NOMO-1 treated with DMSO at 0.1 percent for 48 hours (cell line): ENCODE results near the gene TRPM3.
"Not testable (repeated sequence)": the region's sequence is repeated elsewhere in the genome, so short reads cannot be mapped to it uniquely, and the experiment has no call there.

Experiments used
- DNase-seq: peaks from one replicate; lab custom pipeline; 2025; ENCODE audit not compliant: unreplicated experiment; lab: John Stamatoyannopoulos, UW

The TRPM3 gene

DNA sequence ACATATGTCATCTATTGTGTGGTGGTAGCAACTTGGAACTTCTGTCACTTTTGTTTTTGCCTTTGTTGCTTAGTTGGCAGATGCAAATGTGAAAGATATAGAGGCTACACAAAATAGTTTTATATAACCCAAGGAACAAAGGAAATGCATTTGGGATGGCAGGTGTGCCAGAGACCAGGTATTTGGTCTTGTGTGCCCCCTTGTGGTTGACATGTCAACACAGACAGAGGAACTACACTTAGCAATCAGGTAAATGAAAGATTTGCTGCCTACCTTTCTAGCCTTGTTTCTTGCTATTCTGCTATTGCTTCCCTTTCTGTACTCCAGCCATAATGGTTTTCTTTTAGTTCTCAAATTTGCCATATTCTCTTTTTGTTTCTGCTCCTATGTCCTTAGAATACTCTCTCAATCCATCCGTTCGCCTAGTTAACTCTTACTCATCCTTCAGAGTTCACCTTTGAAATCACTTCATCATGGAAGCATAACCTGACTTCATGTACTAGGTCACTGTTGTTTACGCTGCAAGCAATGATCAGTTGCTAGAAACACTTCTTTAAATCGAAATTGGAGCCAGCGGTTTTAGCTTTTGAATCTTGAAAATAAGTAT lies 119.5 kb downstream of the TRPM3 start:
- DNase-seq, result no peak

DNA sequence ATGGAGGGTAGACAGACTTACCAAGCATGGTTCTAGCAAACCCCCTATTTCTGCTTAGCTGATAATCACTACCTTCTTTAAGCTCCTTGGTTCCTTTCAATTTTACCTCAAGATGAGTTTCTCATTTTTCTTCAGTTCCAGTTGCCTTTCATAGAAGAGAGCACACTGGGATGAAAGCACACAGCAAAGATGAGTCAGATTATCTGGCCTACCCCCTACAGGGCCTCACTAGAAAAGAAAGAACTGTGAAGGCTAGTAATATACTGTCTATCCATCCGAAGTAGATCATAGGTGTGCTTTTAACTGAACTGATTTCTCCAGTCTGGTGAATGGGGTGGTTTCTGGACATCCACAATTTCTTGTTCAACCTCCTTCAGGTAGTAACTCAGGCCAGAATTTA lies 122.5 kb downstream of the TRPM3 start:
- DNase-seq, result no peak

DNA sequence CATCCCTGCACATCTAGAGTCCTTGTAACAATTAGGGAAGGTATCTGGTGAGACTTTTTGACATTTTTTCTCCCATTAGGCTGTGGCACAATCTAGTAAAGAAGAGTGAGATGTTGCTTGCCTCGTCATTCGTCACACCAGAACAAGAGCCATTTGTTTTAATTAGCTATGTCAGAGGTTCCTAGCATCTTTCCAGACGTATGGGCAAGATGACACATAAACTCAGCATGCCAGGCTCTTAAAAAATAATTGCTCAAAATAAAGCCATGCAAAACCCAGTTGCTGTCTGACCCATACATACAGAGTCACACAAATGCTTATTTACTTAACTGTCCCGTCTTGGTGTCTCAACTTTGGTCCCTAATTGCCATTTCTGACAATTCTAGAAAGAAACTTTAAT lies 125.9 kb downstream of the TRPM3 start:
- DNase-seq, result no peak

DNA sequence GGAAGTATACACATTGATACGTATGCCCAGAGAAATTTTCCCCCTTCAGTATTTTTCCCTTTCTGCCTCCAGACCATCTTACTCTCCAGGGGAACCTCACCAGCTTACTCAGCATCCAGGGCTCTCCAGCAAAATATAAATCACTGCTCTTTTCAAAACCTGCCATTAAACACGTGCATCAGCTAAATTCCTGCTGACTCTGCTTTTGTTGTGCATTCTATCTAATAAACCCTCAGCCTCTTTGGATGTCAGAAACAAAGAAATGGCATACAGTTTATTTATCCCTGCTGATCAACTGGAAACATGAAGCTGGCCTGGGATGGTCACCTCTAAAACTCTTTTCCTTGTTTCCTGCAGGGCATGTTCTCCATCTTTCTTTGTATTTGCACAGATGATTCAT lies 126.8 kb downstream of the TRPM3 start:
- no peak for DNase-seq

DNA sequence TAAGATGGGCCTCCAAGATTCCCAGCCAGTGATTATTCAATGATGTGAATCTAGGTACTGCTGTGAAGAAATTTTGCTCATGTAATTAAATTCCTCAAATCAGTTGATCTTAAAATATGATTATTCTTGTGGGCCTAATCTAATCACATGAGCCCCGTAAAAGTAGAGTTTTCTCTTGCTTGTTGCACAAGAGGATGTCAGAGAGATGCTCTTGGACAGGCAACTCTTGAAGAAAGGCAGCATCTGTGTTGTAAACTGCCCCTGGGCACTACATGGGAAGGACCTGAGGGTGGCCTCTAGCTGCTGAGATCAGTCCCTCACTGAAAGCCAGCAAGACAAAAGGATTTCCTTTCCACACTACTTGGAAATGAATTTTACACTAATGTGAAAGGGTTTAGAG lies 132.9 kb downstream of the TRPM3 start:
- DNase-seq, result no peak

DNA sequence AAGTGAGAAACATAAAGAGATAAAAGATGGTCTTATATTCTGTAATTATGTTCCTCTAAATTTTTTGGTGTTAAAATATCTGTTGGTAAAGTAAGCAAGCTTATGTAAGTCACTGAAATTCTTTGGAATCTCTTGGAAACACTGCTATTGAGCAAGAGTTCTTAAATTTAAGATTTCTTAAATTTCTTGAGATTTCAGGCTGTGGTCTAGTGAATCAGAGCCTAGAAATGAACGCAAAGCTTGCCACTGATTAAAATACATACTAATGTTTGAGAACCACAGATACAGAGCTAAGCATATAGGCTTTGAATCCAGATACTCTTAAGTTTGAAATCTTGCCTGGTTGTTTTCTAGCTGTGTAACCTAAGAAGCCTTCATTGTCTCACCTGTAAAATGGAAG lies 133.4 kb downstream of the TRPM3 start:
- DNase-seq, result no peak

DNA sequence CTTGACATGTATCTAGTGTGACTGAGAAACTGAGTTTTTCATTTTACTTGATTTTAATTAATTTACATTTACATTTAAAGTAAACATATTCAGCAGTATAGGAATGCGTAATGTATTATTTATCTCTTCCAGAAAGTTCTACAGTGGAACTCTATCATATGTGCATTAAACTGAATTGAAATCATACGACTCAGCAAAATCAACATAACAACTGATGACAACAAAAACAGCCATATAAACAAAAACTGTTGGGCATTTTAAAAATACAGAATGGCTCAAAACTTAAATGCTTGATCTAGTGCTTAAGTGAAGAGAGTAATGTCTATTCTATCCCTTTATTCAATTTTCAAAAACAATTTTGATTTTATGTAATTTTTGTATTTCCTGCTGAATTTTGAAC lies 134.4 kb downstream of the TRPM3 start:
- DNase-seq, result no peak

DNA sequence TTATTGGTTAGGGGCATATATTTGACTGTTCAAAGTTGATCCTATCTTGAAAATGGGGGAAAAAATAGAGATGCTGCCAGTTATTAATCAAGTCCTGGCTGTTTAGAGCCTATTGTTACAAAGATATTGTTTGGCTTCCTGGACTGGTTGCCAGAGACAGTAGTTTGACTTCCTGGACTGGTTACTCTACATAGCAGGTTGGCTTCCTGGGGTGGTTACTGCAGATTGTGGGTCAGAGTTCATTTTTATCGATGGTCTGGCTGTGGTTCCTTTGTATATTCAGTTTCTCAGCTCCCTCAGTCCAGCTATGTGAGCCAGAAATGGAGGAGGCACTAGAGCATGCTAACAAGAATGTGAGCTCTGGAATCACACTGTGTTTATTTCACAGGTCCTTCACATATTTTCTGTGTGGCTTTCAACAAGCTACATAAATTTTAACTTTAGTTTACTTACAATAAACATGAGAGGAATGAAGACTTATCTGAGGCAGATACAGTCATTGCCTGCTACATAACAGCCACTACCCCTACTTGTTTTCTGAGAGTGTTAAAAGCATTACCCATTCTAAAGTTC lies 137.6 kb downstream of the TRPM3 start:
- no peak for DNase-seq

DNA sequence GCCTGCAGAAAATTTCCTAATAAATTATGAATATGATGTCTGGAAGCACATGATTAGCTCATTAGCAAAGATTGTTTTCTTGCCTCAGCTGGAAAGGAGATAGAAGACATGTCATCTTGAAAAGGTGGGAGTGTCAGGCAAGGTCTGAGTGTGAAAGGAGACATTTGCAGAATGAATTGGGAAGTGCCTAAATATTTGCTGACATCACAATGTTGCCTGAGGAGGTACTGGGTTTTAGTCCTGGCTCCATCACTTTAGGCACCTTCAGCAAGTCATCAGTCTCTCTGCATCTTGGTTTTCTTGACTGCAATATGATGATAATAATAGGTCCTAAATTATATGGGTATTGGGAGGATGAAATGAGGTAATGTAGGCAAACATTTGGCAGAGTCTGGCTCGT lies 140.1 kb downstream of the TRPM3 start:
- no peak for DNase-seq

DNA sequence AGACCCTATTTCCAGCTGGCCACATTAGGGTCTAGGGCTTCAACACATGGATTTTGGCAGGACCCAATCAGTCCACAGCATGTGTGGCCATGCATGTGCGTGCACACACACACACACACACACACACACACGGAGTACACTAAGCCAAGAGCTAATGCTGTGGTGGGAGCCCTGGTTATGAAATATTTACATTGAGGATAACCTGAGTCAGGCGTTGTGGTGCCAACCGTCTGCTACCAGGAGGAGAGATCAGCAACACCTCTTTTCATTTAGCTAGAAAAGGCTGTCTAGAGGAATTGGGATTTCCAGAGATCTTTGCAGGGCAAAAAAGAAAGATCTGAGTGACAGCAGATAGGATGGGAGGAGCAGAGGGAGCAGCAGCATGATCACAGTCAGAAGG lies 141.5 kb downstream of the TRPM3 start:
- no peak for DNase-seq

DNA sequence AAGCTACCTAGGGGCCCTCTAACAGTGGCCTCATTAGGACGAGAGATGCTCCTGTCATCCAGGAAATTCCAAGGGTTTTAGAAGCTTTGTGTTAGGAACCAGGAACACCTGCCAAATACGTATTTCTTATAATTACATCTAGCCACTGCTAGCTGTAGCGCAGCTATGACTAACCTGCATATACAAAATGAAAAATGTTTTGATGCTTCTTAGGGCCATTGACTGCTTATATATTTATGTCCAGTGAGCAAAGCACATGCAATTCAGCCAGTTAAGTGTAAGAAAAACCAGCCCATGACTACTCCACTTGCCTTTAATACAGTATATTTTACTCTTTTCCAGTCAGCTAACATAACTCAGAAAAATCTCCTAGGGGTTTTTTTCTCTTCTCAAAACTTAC lies 143.3 kb downstream of the TRPM3 start:
- no peak for DNase-seq

DNA sequence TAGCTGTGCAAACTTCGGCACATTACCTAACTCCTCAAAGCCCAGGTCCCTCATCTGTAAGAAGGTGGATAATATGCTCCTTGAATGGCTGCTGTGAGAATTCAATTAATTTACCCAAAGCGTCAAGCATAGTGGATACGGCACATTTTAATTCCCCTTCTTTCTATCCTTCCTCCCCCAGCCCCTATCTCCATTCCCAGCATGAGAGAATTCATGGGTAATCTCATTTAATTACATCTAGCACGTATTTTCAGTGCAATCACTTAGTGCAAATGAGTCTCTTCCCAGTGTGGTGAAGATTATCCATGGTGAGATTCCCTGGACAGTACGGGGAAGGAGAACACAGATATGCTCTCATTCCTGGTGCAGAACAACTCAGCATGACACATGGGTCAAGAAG lies 145.6 kb downstream of the TRPM3 start:
- DNase-seq, result no peak

DNA sequence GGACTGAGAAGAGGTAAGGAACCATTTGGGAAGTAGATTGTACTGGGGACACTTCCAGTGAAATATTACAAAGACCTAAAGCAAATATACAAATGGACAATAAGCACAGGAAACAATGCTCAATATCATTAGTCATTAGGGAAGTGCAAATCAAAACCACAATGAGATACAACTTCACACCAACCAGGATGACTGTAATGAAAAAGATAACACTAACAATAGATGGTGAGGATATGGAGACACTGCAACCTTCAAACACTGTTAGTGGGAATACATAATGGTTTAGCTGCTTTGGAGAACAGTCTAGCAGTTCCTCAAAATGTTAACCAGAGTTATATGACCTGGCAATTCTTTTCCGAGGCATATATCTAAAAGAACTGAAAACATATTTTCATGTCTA lies 149.7 kb downstream of the TRPM3 start:
- no peak for DNase-seq

DNA sequence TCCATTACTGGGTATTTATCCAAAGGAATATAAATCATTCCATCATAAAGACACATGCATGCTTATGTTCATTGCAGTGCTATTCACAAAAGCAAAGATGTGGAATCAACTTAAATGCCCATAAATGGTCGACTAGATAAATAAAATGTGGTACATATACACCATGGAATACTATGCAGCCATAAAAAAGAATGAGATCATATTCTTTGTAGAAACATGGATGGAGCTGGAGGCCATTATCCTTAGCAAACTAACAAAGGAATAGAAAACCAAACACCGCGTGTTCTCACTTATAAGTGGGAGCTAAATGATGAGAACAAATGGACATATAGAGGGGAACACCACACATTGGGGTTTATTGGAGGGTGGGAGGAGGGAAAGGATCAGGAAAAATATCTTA lies 155.0 kb downstream of the TRPM3 start:
- DNase-seq, result not testable (repeated sequence)

DNA sequence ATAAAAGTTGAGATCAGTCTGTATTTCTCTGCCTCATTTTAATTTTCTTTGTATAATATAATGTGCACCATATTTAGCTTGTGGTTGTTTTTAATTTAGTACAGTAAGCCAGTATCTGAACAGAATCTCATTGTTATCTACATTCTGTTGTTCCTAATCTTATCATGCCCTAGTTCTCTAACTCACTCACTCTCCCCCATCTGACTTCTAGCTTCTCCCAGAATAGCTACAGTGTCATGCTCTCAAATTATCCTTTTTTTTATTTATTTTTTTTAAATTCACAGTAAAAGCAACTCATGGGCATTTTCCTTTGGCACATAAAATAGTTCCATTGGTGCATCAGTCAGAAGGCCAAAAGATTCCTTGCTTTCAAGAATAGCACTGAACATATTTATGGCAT lies 156.6 kb downstream of the TRPM3 start:
- DNase-seq, result no peak

DNA sequence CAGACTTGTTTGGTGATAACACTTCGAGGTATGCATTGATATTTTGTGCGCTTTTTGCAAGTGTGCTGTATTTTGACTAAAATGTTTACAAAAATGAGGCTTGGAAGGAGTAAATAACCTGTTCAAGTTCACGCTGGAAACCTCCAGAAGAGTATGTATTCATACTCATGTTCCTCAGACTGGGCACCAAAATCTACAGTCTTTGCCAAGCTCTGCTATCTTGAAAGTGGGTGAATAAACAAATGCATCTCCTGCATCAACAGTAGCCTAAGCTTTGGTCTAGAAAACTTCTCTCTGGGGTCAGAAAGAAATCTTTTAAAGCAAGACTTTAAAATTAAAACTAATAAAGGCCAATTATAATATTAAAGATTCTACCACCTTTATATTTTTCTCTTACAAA lies 157.9 kb downstream of the TRPM3 start:
- no peak for DNase-seq

DNA sequence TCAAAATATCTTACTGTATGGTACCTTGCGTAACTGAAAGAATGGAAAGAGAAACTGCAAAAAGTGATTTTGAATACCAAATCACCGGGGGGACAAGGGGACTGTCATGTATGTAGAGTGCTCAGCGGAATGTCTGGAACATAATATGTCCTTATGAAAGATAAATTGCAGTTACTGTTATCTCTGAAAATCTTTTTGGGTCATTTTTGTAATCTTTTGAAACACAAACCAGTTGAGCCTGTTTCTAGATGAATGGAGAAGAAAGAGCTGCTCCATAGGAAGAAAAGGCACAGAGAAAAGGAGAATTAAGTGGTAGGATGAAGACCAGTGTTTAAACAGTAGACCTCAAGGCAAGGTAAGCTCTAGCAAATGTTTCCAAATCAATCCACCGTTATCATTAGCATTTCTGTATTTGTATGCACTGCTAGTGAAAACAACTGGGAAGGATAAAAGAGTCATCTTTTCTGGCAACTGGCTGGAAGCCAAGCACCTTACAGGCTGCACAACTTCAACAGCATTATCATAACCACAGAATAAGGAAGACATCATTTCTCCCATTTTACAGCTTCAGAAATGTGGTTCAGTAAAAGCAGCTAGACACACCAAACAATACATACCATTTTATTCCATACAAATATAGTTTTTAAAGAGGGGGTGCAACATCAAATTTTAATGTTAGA lies 158.5 kb downstream of the TRPM3 start:
- DNase-seq, result no peak

DNA sequence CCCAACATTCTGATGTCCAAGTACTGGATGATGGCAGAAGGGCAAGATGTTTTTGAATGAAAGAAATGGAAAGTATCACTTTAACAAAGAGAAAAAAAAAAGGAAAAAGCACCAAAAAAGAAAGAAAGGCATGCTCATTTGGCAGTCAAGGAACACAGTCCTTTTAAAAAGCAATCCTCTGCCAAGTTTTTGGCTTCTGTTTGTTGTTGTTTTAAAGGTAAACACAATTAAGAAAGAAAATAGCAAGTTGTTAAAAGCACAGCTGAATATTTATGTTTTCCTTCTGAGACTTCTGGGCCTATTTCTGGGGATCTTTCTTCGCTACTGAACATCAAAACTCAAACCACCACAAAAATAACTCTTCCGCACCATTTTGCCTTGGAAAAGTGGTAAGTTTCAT lies 162.1 kb downstream of the TRPM3 start:
- no peak for DNase-seq

DNA sequence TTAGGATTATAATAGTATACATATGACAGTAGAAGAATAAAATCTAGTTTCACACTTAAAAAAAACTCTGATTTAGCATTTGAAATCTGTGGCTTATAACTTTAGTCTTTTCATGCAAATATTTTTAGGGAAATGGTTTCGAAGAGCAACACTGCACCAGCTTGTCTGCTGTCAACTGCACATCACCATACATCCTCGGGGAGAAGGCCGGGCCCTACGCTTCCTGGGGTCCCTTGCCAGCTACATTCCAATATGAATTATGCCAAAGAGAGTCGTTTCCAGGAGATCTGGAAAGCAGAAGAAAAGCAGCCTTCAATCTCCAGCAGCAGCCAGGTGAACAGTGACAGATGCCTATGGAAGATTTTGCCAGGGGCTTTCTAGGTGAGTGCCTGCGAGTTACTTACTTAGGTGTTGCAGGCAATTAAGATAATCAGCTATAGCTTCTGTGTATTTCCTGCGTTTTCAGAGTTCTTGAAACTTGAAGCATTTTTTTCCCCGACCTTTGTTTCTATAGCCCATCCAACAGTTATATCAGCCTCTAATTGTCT lies 166.8 kb downstream of the TRPM3 start:
- no peak for DNase-seq

DNA sequence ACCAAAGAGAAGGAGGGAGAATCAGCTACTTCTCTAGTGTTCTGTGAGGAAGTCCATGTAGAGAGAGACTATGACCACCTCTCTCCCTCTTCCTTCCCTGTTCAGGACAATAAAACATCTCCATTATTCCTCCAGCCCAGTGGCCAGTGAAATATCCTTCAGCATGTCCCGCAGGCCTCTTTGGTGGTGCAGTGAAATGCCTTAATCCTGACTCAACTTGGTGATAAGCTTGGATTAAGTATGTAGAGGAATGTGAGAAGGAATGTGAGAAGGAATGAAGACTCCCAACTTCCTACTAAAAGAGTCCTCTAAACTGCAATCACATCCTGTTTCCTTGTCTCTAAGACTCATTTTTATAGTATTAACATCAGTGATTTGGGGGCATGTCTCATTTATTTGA lies 167.3 kb downstream of the TRPM3 start:
- DNase-seq, result no peak

DNA sequence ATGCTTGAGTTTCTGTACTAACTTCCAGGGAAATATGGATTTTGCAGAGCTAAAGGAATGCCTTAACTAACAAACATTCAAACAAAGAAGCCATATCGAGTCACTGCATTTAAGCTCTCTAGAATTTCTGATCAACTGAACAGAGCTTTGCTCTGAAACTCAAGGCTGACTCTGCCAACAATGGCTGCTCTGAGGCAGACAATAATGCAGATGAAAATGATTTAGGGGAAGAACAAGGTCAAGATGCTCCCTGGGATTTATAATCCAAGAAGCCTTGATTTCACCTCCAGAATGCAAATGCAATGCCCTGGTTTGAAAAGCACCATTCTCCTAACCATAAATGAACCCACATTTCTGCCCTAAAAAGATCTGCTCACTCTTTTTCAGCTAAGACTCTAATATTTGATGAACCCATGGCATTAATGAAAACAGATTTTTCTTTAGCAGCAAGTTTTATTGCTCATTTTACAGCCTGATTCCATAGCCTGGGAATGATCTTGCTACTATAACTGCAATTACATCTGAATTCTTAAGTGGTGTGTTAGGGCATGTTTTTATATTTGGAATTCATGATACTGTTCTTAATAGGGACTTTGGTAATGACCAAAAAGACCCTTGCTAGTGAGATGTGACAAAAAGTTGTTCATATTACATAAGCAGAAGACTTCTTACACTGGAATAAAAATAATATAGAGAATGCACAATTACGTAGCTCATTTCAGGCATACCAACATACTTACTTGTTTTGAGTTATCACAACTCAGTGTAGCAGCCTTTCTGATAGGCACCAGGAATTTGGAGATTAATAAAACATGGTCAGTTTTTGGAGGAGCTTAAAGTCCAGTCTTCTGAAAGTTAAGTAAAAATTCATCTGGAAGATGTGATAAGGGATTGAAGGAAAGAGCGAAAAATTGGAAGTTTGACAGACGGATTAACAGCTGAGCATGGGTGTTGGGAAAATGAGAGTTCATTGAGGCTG lies 169.4 kb downstream of the TRPM3 start:
- DNase-seq, result no peak
